ENCODE measurements around the gene CDC45. TPM values are rescaled to one million over a fixed set of nuclear protein-coding genes. Genes with fewer than 3 reads are reported as not detected.

CDC45 gene
- total and polyA plus RNA-seq, 2 of the 13 experiments (the other 11 are each of a cell fraction or from before 2014, with no cell fraction given), result 14.4 to 36.3 TPM

DNA sequence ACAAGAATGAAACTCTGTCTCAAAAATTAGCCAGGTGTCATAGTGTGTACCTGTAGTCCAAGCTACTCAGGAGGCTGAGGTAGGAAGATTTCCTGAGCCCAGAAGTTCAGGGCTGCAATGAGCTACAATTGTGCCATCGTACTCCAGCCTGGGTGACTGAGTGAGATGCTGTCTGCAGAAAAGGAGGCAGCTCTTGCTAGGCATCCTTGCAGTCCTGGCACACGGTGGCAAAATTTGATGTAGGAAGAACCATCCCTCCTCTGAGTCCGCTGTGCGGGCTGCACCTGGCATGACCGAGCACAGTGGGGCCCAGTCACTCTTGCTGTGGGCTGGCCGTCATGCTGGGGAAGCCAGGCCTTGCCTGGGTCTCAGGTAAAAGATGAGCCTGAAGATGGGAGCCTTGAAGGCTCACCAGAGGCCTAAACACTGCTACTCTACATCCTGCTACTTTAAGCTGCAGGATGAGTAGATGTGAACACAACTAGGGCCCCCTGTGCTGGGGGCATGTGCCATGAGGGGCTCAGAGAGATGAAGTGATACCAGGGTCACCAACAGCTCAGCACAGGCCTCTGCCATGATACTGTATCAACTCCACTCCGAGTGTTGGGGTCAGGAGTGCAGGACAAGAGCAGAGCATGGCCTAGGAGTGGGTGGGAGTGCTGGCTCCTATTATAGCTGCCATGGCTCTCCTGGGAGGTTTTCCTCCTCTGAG, 18.6 kb downstream of the CDC45 start:
- BruUV-seq (replicated peaks), result no TSS peak
- intact Hi-C loops (cut with micrococcal nuclease; ENCODE audit: unreplicated experiment), result no loop called here
- Histone ChIP-seq H3K27me3 (ENCODE audit: control insufficient read depth in 1 of 2, insufficient read depth in 2 of 2, low read length in 2 of 2) (no peaks in the 10 kb centered on the region), H4K20me1 (ENCODE audit: insufficient read depth, low read length) (no peaks in the 10 kb centered on the region), H3K36me3 (replicated peaks in 1 of 2; ENCODE audit: control insufficient read depth in 1 of 2, insufficient read depth in 2 of 2, low read length in 2 of 2) (peaks cover 6 to 46% of the 10 kb centered on the region in 2 experiments; a peak in 4 of 5 replicates), H3K9ac (ENCODE audit: insufficient read depth, low read depth, low read length) (no peak overlapping the region), H3K27ac (ENCODE audit: extremely low read length, insufficient read depth, low read length) (no peak overlapping the region), H3K79me2 (ENCODE audit: insufficient read depth, low read length) (no peaks in the 10 kb centered on the region), H3K4me1 (ENCODE audit: insufficient read depth, low read length) (no peaks in the 10 kb centered on the region), H3K4me3 (replicated peaks in 1 of 3; ENCODE audit: insufficient read depth in 1 of 3, low read depth in 2 of 3, low read length in 3 of 3) (no peak overlapping the region), H3K4me2 (ENCODE audit: low read depth, low read length) (no peak overlapping the region), H3K9me3 (ENCODE audit: low read length) (no peaks in the 10 kb centered on the region), H2AFZ (ENCODE audit: low read length) (no peak overlapping the region)
- CTCF ChIA-PET (ENCODE audit: low intra/inter-chr PET ratio, low total read pairs), result no interaction called here
- in situ Hi-C loops (cut with HindIII; ENCODE audit: extremely low pct_ligation_motif_present, low pct_unique_long_range_greater_than_20kb), result no loop called here
- FAIRE-seq, result no peak
- POLR2A ChIA-PET, result no interaction called here
- WGBS (ENCODE audit: low lambda C conversion rate), result 89% methylated on average over 1 of the region's 7 CpGs
- ATAC-seq, result no peak
- DNase-seq (ENCODE audit: low spot score), result no peak
- TF ChIP-seq SRSF9 (IDR thresholded peaks at IDR 0.05; ENCODE audit: borderline replicate concordance, insufficient read depth, low read depth, low read length, poor library complexity, severe bottlenecking) (no peak), ZNF768 (CRISPR knock-in tag; IDR thresholded peaks at IDR 0.05) (no peak), ZNF230 (CRISPR knock-in tag; IDR thresholded peaks at IDR 0.05) (no peak), BCLAF1 (IDR thresholded peaks at IDR 0.05) (no peak), IKZF5 (CRISPR knock-in tag; IDR thresholded peaks at IDR 0.05) (no peak), TSC22D2 (CRISPR knock-in tag; IDR thresholded peaks at IDR 0.05; ENCODE audit: borderline replicate concordance) (no peak)
- TF ChIP-seq, protein P1, sequence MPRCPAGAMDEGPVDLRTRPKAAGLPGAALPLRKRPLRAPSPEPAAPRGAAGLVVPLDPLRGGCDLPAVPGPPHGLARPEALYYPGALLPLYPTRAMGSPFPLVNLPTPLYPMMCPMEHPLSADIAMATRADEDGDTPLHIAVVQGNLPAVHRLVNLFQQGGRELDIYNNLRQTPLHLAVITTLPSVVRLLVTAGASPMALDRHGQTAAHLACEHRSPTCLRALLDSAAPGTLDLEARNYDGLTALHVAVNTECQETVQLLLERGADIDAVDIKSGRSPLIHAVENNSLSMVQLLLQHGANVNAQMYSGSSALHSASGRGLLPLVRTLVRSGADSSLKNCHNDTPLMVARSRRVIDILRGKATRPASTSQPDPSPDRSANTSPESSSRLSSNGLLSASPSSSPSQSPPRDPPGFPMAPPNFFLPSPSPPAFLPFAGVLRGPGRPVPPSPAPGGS (CRISPR knock-in tag; IDR thresholded peaks at IDR 0.05), result no peak

All from HepG2 (cell line).